Measurements from ENCODE around the gene ACTL6A. TPM values are rescaled to one million over a fixed set of nuclear protein-coding genes. Genes with fewer than 3 reads are reported as not detected.

The ACTL6A gene
- total RNA-seq, 1 donor from 2014 or later: 90.8 TPM

DNA sequence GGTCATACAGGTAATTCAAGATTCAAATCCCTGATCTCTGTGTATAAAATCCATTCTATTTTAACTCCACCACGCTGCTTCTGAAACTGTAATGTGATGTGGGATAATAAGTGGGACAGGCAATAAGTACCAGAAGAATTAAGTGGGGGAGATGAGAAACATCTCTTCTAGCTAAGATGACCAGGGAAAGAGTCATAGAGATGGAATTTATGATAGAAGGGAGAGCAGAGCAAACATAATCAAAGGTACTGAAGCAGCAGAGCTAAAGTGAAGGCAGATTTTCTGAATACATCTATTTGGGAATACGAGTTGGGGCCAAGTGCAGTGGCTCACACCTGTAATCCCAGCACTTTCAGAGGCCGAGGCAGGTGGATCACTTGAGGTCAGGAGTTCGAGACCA, 36.8 kb downstream of the ACTL6A start:
- no peak for FAIRE-seq
- no peaks in the 10 kb centered on the region for H3K27me3 ChIP-seq (ENCODE audit: control insufficient read depth, insufficient read depth, low read length)
- no peak overlapping the region for H3K4me3 ChIP-seq (ENCODE audit: low read depth, low read length)
- DNase-seq (ENCODE audit: low read depth): no peak
- TF ChIP-seq CTCF (IDR thresholded peaks at IDR 0.05; ENCODE audit: insufficient read depth, low read length, severe bottlenecking): no peak
- peaks cover 7% of the 10 kb centered on the region for H3K36me3 ChIP-seq (ENCODE audit: control insufficient read depth, insufficient read depth, low read length)

- peaks cover 4% of the 10 kb centered on the region for H3K36me3 ChIP-seq (ENCODE audit: control insufficient read depth, insufficient read depth, low read length)
- no peaks in the 10 kb centered on the region for H3K27me3 ChIP-seq (ENCODE audit: control insufficient read depth, insufficient read depth, low read length)
- DNase-seq (ENCODE audit: low read depth): no peak
- no peak overlapping the region for H3K4me3 ChIP-seq (ENCODE audit: low read depth, low read length)
- no peak for TF ChIP-seq CTCF (IDR thresholded peaks at IDR 0.05; ENCODE audit: insufficient read depth, low read length, severe bottlenecking)
- no peak for FAIRE-seq
Observed at GRCh38 chr3:179603321-179603720, 40.6 kb downstream of the ACTL6A start.

DNA sequence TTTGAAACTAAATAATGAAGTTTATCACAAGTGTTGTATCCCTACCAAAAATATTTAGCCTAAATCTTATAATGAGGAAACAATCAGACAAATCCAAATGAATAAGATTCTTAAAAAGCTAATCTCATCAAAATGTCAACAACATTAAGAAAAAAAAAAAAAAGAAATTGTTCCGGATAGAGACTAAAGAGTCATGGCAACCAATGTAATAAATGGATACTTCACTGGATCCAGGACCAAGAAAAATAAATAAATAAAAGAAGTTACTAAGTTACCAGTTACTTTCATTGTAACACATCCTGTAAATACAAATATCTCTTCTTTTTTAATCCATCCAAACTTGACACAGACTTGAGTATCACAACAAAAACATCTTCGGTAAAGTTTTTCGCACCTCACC, 41.1 kb downstream of the ACTL6A start:
- TF ChIP-seq CTCF (IDR thresholded peaks at IDR 0.05; ENCODE audit: insufficient read depth, low read length, severe bottlenecking): no peak
- H3K4me3 ChIP-seq (ENCODE audit: low read depth, low read length): peak overlapping the region; percentile 54
- no peaks in the 10 kb centered on the region for H3K27me3 ChIP-seq (ENCODE audit: control insufficient read depth, insufficient read depth, low read length)
- no peak for FAIRE-seq
- no peak for DNase-seq (ENCODE audit: low read depth)
- peaks cover 3% of the 10 kb centered on the region for H3K36me3 ChIP-seq (ENCODE audit: control insufficient read depth, insufficient read depth, low read length)

GRCh38 chr3:179604321-179605078, 41.8 kb downstream of the ACTL6A start, which contains the start of the genes MRPL47 and NDUFB5:
MRPL47 (minus strand) TSS chr3:179604638; CDS start chr3:179604624, 14 bp downstream.
NDUFB5 (plus strand) TSS chr3:179604794; CDS start chr3:179604816, 22 bp downstream.
- DNase-seq (ENCODE audit: low read depth): peak; percentile 94
- no peak for TF ChIP-seq CTCF (IDR thresholded peaks at IDR 0.05; ENCODE audit: insufficient read depth, low read length, severe bottlenecking)
- no peak for FAIRE-seq
- no peaks in the 10 kb centered on the region for H3K27me3 ChIP-seq (ENCODE audit: control insufficient read depth, insufficient read depth, low read length)
- H3K4me3 ChIP-seq (ENCODE audit: low read depth, low read length): peak within 1 kb of the TSS; percentile 54
- H3K36me3 ChIP-seq (ENCODE audit: control insufficient read depth, insufficient read depth, low read length): peaks cover 3% of the 10 kb centered on the region

- H3K27me3 ChIP-seq (ENCODE audit: control insufficient read depth, insufficient read depth, low read length): no peaks in the 10 kb centered on the region
- DNase-seq (ENCODE audit: low read depth) (no peak), FAIRE-seq (no peak)
- no peak overlapping the region for H3K4me3 ChIP-seq (ENCODE audit: low read depth, low read length)
- TF ChIP-seq CTCF (IDR thresholded peaks at IDR 0.05; ENCODE audit: insufficient read depth, low read length, severe bottlenecking): no peak
- no peaks in the 10 kb centered on the region for H3K36me3 ChIP-seq (ENCODE audit: control insufficient read depth, insufficient read depth, low read length)
Observed at GRCh38 chr3:179606534-179607085, 43.9 kb downstream of the ACTL6A start.
